GM18508 (cell line): ENCODE results near the gene FBXO24.

Experiments
- ATAC-seq: cut with Tn5 transposase; IDR thresholded peaks from one replicate; pipeline ENCODE4 v1.9.1; 2021; ENCODE audit warnings: moderate number of reproducible peaks; ENCODE audit not compliant: insufficient read depth, unreplicated experiment

FBXO24 gene

GRCh38 chr7:100612730-100613390 is 26.7 kb downstream of the FBXO24 start:
- ATAC-seq: no peak

GRCh38 chr7:100613412-100614175 is 27.5 kb downstream of the FBXO24 start:
- no peak for ATAC-seq

GRCh38 chr7:100614308-100614861 is 28.3 kb downstream of the FBXO24 start:
- ATAC-seq: no peak

GRCh38 chr7:100620239-100620638 is 34.1 kb downstream of the FBXO24 start:
- no peak for ATAC-seq

GRCh38 chr7:100620804-100621203 is 34.7 kb downstream of the FBXO24 start:
- no peak for ATAC-seq

- no peak for ATAC-seq
Observed at GRCh38 chr7:100621554-100621953, 35.4 kb downstream of the FBXO24 start.

- no peak for ATAC-seq
Observed at GRCh38 chr7:100623951-100624824, 38.1 kb downstream of the FBXO24 start.

GRCh38 chr7:100626055-100626454 is 39.9 kb downstream of the FBXO24 start:
- no peak for ATAC-seq

GRCh38 chr7:100626530-100627237 is 40.6 kb downstream of the FBXO24 start:
- no peak for ATAC-seq

GRCh38 chr7:100627238-100627549 is 41.1 kb downstream of the FBXO24 start:
- no peak for ATAC-seq

GRCh38 chr7:100629117-100629716 is 43.1 kb downstream of the FBXO24 start:
- no peak for ATAC-seq

GRCh38 chr7:100630066-100630465 is 43.9 kb downstream of the FBXO24 start:
- ATAC-seq: no peak

GRCh38 chr7:100632951-100633717 is 47.0 kb downstream of the FBXO24 start:
- ATAC-seq: no peak

GRCh38 chr7:100639995-100640516 is 53.9 kb downstream of the FBXO24 start:
- no peak for ATAC-seq

- ATAC-seq: no peak
Observed at GRCh38 chr7:100640517-100641440, 54.7 kb downstream of the FBXO24 start.

GRCh38 chr7:100641463-100641859 is 55.3 kb downstream of the FBXO24 start, which contains the start of gene TFR2:
TFR2 (minus strand) TSS chr7:100641552; CDS start chr7:100641509, 43 bp downstream.
- no peak for ATAC-seq

- ATAC-seq: no peak
Observed at GRCh38 chr7:100641860-100642533, 55.9 kb downstream of the FBXO24 start.
